SK-N-SH (cell line): ENCODE results near the gene GCNT2. TPM values are rescaled to one million over a fixed set of nuclear protein-coding genes. Genes with fewer than 3 reads are reported as not detected.
A peak's percentile ranks its signal among the peaks of the same experiment; 100 is the strongest.

Experiments
- CTCF ChIA-PET: fragments of 300-600, 350-600 bp; formaldehyde crosslinking; extraction: SDS; loops from one replicate; lab custom pipeline; 2021; lab: Yijun Ruan, JAX
- POLR2A ChIA-PET: fragments of 350-600 bp; sonication (Branson Sonifier 250); formaldehyde crosslinking; extraction: SDS; loops from one replicate; lab custom pipeline; 2020; ENCODE audit warnings: antibody characterized with exemption, inconsistent platforms; lab: Yijun Ruan, JAX
- DNase-seq: peaks from one replicate; pipeline ENCODE4 v3.0.0; 2012
- H2AFZ ChIP-seq: fragments of 200-600 bp; sonication (generic); 2 replicates; pipeline ENCODE4 v1.8.1; 2016; ENCODE audit warnings: antibody characterized with exemption, mild to moderate bottlenecking, low read depth
- H3F3A ChIP-seq: fragments of 200-600 bp; sonication (generic); replicated peaks from 2 replicates; pipeline ENCODE3; 2016; ENCODE audit warnings: antibody characterized with exemption, mild to moderate bottlenecking; ENCODE audit not compliant: insufficient read depth
- H3K27ac ChIP-seq, 2 experiments: fragments of 200-500 bp in 1 of 2; fragments of 200-600 bp in 1 of 2; sonication (Bioruptor generic) in 1 of 2; sonication (generic), shearing (Covaris generic) in 1 of 2; 2 replicates each; pipeline versions ENCODE4 v1.5.1 to v1.6.1; 2014 to 2016; ENCODE audit warnings: low read depth in 2 of 2, inconsistent platforms in 1 of 2, low read length in 1 of 2, mild to moderate bottlenecking in 1 of 2, mixed read lengths in 1 of 2
- H3K27me3 ChIP-seq: fragments of 200-600 bp; sonication (generic), shearing (Covaris generic); 2 replicates; pipeline ENCODE4 v1.6.1; 2016; ENCODE audit warnings: mixed run types; ENCODE audit not compliant: insufficient read depth
- H3K36me3 ChIP-seq, 2 experiments: fragments of 200-500 bp in 1 of 2; fragments of 200-600 bp in 1 of 2; sonication (Bioruptor generic) in 1 of 2; sonication (generic) in 1 of 2; replicated peaks in 1 of 2; 2 replicates each; pipeline versions ENCODE3 to v1.5.1; 2014 to 2016; ENCODE audit warnings: low read length in 1 of 2, mild to moderate bottlenecking in 1 of 2; ENCODE audit not compliant: insufficient read depth in 2 of 2, control insufficient read depth in 1 of 2
- H3K4me1 ChIP-seq, 2 experiments: fragments of 200-500 bp in 1 of 2; fragments of 200-600 bp in 1 of 2; sonication (Bioruptor generic) in 1 of 2; sonication (generic), shearing (Covaris generic) in 1 of 2; 2 replicates each; pipeline versions ENCODE4 v1.5.1 to v1.6.1; 2014 to 2016; ENCODE audit warnings: low read depth in 1 of 2, low read length in 1 of 2, mixed run types in 1 of 2; ENCODE audit not compliant: insufficient read depth in 2 of 2, control insufficient read depth in 1 of 2
- H3K4me2 ChIP-seq: fragments of 200-600 bp; sonication (generic), shearing (Covaris generic); 2 replicates; pipeline ENCODE4 v1.6.1; 2017; ENCODE audit warnings: mixed run types
- H3K4me3 ChIP-seq, 2 experiments: fragments of 200-500 bp in 1 of 2; fragments of 200-600 bp in 1 of 2; sonication (Bioruptor generic) in 1 of 2; sonication (generic), shearing (Covaris generic) in 1 of 2; 2 replicates each; pipeline versions ENCODE4 v1.5.1 to v1.8.1; 2014 to 2016; ENCODE audit warnings: low read depth in 2 of 2, inconsistent platforms in 1 of 2, low read length in 1 of 2, mild to moderate bottlenecking in 1 of 2, mixed read lengths in 1 of 2, moderate library complexity in 1 of 2
- H3K79me2 ChIP-seq: fragments of 200-600 bp; sonication (generic); 2 replicates; pipeline ENCODE4 v1.8.1; 2017; ENCODE audit warnings: mild to moderate bottlenecking; ENCODE audit not compliant: insufficient read depth
- H3K9ac ChIP-seq: fragments of 200-600 bp; sonication (generic); 2 replicates; pipeline ENCODE4 v1.6.1; 2017; ENCODE audit warnings: mixed run types
- H3K9me2 ChIP-seq: fragments of 200-600 bp; sonication (generic); 2 replicates; pipeline ENCODE4 v1.6.1; 2017; ENCODE audit warnings: mixed run types
- H3K9me3 ChIP-seq: fragments of 200-600 bp; sonication (generic); 2 replicates; pipeline ENCODE4 v1.6.1; 2017; ENCODE audit warnings: mixed run types, mild to moderate bottlenecking, moderate library complexity
- H4K20me1 ChIP-seq: fragments of 200-600 bp; sonication (generic); 2 replicates; pipeline ENCODE4 v1.6.1; 2017; ENCODE audit warnings: mild to moderate bottlenecking, mixed run types; ENCODE audit not compliant: insufficient read depth
- CTCF ChIP-seq: fragments of 200-600 bp; sonication (generic); IDR thresholded peaks from 2 replicates; pipeline ENCODE4 v1.6.1; 2017; ENCODE audit warnings: antibody characterized with exemption, mild to moderate bottlenecking, moderate library complexity
- FOXJ3 ChIP-seq: sonication (generic); formaldehyde crosslinking; IDR thresholded peaks from 2 replicates; pipeline ENCODE4 v1.5.1; 2020; ENCODE audit warnings: mild to moderate bottlenecking, missing genetic modification reagents
- FOXM1 ChIP-seq: IDR thresholded peaks from 2 replicates; pipeline ENCODE4 v1.4.0; 2012; ENCODE audit warnings: low read depth, mild to moderate bottlenecking
- JUND ChIP-seq: IDR thresholded peaks from 2 replicates; pipeline ENCODE4 v1.4.0; 2012
- PBX3 ChIP-seq: IDR thresholded peaks from 2 replicates; pipeline ENCODE4; 2012
- RAD21 ChIP-seq: IDR thresholded peaks from 2 replicates; pipeline ENCODE4 v1.6.1; 2012; ENCODE audit warnings: mild to moderate bottlenecking, low read length
- SMC3 ChIP-seq: IDR thresholded peaks from 2 replicates; pipeline ENCODE4 v1.6.1; 2012; ENCODE audit warnings: low read depth, low read length, improper control_type of control experiment
- TAF1 ChIP-seq: IDR thresholded peaks from 2 replicates; pipeline ENCODE4 v1.6.1; 2012; ENCODE audit warnings: low read depth, mild to moderate bottlenecking, low read length, moderate library complexity, borderline replicate concordance
- TCF12 ChIP-seq: IDR thresholded peaks from 2 replicates; pipeline ENCODE4 v1.4.0; 2012
- USF1 ChIP-seq: IDR thresholded peaks from 2 replicates; pipeline ENCODE4 v1.4.0; 2012; ENCODE audit warnings: low read depth, borderline replicate concordance
- WGBS: methylation state at CpG from one replicate; pipeline ENCODE4 v1.1.6; 2017; ENCODE audit warnings: low lambda C conversion rate; 5-methylcytosine and 5-hydroxymethylcytosine counted together
- polyA plus RNA-seq, 3 experiments: library from polyadenylated mRNA; depleted of rRNA; stranded (reverse); fragments of >200 nt; gene quantifications; 2 replicates each; pipeline ENCODE4 v1.2.3, GENCODE V29; 2012

GCNT2 gene
- polyA plus RNA-seq, 1 of the 3 experiments (the other 2 are of a cell fraction): 0.13 TPM

GRCh38 chr6:10510592-10511367 lies 10.4 kb upstream of the GCNT2 start:
- H3K79me2 ChIP-seq: no peaks in the 10 kb centered on the region
- TF ChIP-seq CTCF (peak; percentile 72), FOXJ3 (CRISPR knock-in tag) (no peak), USF1 (no peak), SMC3 (peak; percentile 77), JUND (no peak), RAD21 (peak; percentile 90)
- WGBS: 54% methylated on average over 17 of the region's 17 CpGs
- no peaks in the 10 kb centered on the region for H4K20me1 ChIP-seq
- H3K4me3 ChIP-seq: no peak overlapping the region; a peak in 1 of 4 replicates
- no peak overlapping the region for H3K4me2 ChIP-seq
- peak; percentile 71 for DNase-seq
- no peaks in the 10 kb centered on the region; a peak in 1 of 4 replicates for H3K4me1 ChIP-seq
- POLR2A ChIA-PET: no interaction called here
- no peaks in the 10 kb centered on the region for H3F3A ChIP-seq
- no peaks in the 10 kb centered on the region for H3K27me3 ChIP-seq
- no peak overlapping the region for H2AFZ ChIP-seq
- CTCF ChIA-PET: interaction anchor here (0.6 to 3.2 kb wide), 29 partner anchors 10 to 986 kb away, joined by 3 to 25 read pairs (median 3); partner anchors contain the start of genes C6orf52, GCNT2 and PAK1IP1
- H3K9me2 ChIP-seq: no peaks in the 10 kb centered on the region
- H3K9me3 ChIP-seq: no peaks in the 10 kb centered on the region
- no peak overlapping the region for H3K27ac ChIP-seq
- H3K9ac ChIP-seq: no peak overlapping the region
- no peaks in the 10 kb centered on the region for H3K36me3 ChIP-seq

GRCh38 chr6:10511477-10511876 lies 9.7 kb upstream of the GCNT2 start:
- H3K27ac ChIP-seq: no peak overlapping the region
- H3K9me2 ChIP-seq: no peaks in the 10 kb centered on the region
- peak; percentile 13; the same call in 1 of the 2 replicates for TF ChIP-seq PBX3
- no peak for TF ChIP-seq FOXM1
- peak; percentile 51; the same call in 1 of the 2 replicates for TF ChIP-seq JUND
- no peak for TF ChIP-seq TAF1
- peak; percentile 65; the same call in 1 of the 2 replicates for TF ChIP-seq TCF12
- TF ChIP-seq, all 33 proteins: peak for 3
- Histone ChIP-seq H3K27me3 (no peaks in the 10 kb centered on the region), H3F3A (no peaks in the 10 kb centered on the region), H4K20me1 (no peaks in the 10 kb centered on the region), H2AFZ (no peak overlapping the region), H3K4me1 (no peaks in the 10 kb centered on the region; a peak in 1 of 4 replicates), H3K9ac (no peak overlapping the region), H3K79me2 (no peaks in the 10 kb centered on the region), H3K9me3 (no peaks in the 10 kb centered on the region), H3K36me3 (no peaks in the 10 kb centered on the region), H3K4me2 (no peak overlapping the region), H3K4me3 (no peak overlapping the region)
- DNase-seq: no peak
- WGBS: 27% methylated on average over 2 of the region's 2 CpGs
- ChIA-PET CTCF (interaction anchor here (0.6 to 3.2 kb wide), 15 partner anchors 10 to 289 kb away, joined by 3 to 25 read pairs (median 4); partner anchors contain the start of genes C6orf52, GCNT2 and PAK1IP1), POLR2A (no interaction called here)
